K562 (cell line): ENCODE measurements around the gene MITD1. TPM values are rescaled to one million over a fixed set of nuclear protein-coding genes. Genes with fewer than 3 reads are reported as not detected.

ENCODE experiments used
- ATAC-seq: fragments of 200-7000 bp; cut with Tn5 transposase; 3 replicates; pipeline ENCODE4 v1.9.1; 2020; ENCODE audit warnings: moderate library complexity
- BruUV-seq: library from RNA; stranded (reverse); fragments of 400-500 nt; replicated peaks from 2 replicates; lab custom pipeline; 2021; lab: Mats Ljungman, UMichigan
- CTCF ChIA-PET: fragments of 300-600 bp; formaldehyde crosslinking; extraction: SDS; loops from one replicate; lab custom pipeline; 2021; ENCODE audit warnings: low intra/inter-chr PET ratio; lab: Yijun Ruan, JAX
- POLR2A ChIA-PET: fragments of 300-600, 350-650 bp; sonication (Branson Sonifier 250); formaldehyde crosslinking; extraction: SDS; loops from one replicate; lab custom pipeline; 2021; ENCODE audit warnings: antibody characterized with exemption, inconsistent platforms; lab: Yijun Ruan, JAX
- DNase-seq, 4 experiments: peaks; one replicate each; pipeline versions ENCODE4 v3.0.0 to v3.0.0-alpha.2; 2011 to 2018; ENCODE audit warnings: low spot score in 3 of 4, mixed read lengths in 3 of 4; ENCODE audit errors: extremely low read depth in 1 of 4
- FAIRE-seq: peaks from 2 replicates; lab custom pipeline; 2011; peaks lifted over from hg19 to GRCh38; lab: Jason Lieb, UNC
- H2AFZ ChIP-seq: 2 replicates; pipeline ENCODE4 v1.6.0; 2011; ENCODE audit warnings: low read depth, low read length, control low read depth, inconsistent platforms
- H3K27ac ChIP-seq: fragments of 200-600 bp; 3 replicates; pipeline ENCODE4 v1.8.0; 2011; ENCODE audit warnings: low read depth, mild to moderate bottlenecking, control low read depth, inconsistent platforms, low read length, moderate library complexity, mixed read lengths; ENCODE audit errors: extremely low read depth
- H3K27me3 ChIP-seq, 2 experiments: fragments of 300-600 bp in 1 of 2; 2 replicates in 1 of 2; 3 replicates in 1 of 2; pipeline versions ENCODE4 v1.6.0 to v1.8.0; 2011; ENCODE audit warnings: inconsistent platforms in 2 of 2, low read length in 2 of 2, mild to moderate bottlenecking in 1 of 2, mixed read lengths in 1 of 2, moderate library complexity in 1 of 2; ENCODE audit not compliant: control insufficient read depth in 2 of 2, insufficient read depth in 2 of 2
- H3K36me3 ChIP-seq: fragments of 300-600 bp; 3 replicates; pipeline ENCODE4 v1.8.0; 2011; ENCODE audit warnings: mild to moderate bottlenecking, low read length, inconsistent platforms; ENCODE audit not compliant: control insufficient read depth, insufficient read depth
- H3K4me1 ChIP-seq, 2 experiments: fragments of 200-600 bp in 1 of 2; replicated peaks in 1 of 2; 2 replicates in 1 of 2; 3 replicates in 1 of 2; pipeline versions ENCODE4 v1.5.1 to v1.8.0; 2011; ENCODE audit warnings: inconsistent platforms in 2 of 2, low read length in 2 of 2, mild to moderate bottlenecking in 1 of 2, mixed read lengths in 1 of 2, moderate library complexity in 1 of 2; ENCODE audit not compliant: control insufficient read depth in 2 of 2, insufficient read depth in 2 of 2
- H3K4me2 ChIP-seq: 2 replicates; pipeline ENCODE4 v1.6.1; 2011; ENCODE audit warnings: low read length, control low read depth, inconsistent platforms, mixed read lengths; ENCODE audit not compliant: insufficient read depth
- H3K4me3 ChIP-seq: fragments of 200-600 bp; sonication (generic), shearing (Covaris generic); 2 replicates; pipeline ENCODE4 v1.5.1; 2016; ENCODE audit warnings: control low read depth, inconsistent platforms
- H3K79me2 ChIP-seq: fragments of 200-600 bp; 3 replicates; pipeline ENCODE4 v1.8.0; 2011; ENCODE audit warnings: low read length, inconsistent platforms; ENCODE audit not compliant: control insufficient read depth, insufficient read depth
- H3K9ac ChIP-seq, 2 experiments: 2 replicates each; pipeline versions ENCODE4 v1.6.0 to v1.6.1; 2011; ENCODE audit warnings: low read depth in 2 of 2, low read length in 2 of 2, control low read depth in 1 of 2, inconsistent platforms in 1 of 2, mild to moderate bottlenecking in 1 of 2, mixed read lengths in 1 of 2; ENCODE audit not compliant: insufficient read depth in 1 of 2
- H3K9me1 ChIP-seq: one replicate; pipeline ENCODE4 v1.6.0; 2011; ENCODE audit warnings: inconsistent platforms, mild to moderate bottlenecking, low read length, moderate library complexity; ENCODE audit not compliant: control insufficient read depth, insufficient read depth
- H3K9me3 ChIP-seq: replicated peaks from 2 replicates; pipeline ENCODE4 v1.5.1; 2011; ENCODE audit warnings: low read depth, low read length, inconsistent platforms; ENCODE audit not compliant: control insufficient read depth, insufficient read depth
- H4K20me1 ChIP-seq: replicated peaks from 2 replicates; pipeline ENCODE4 v1.6.1; 2011; ENCODE audit warnings: low read length, inconsistent platforms, mixed read lengths; ENCODE audit not compliant: control insufficient read depth, insufficient read depth
- BCLAF1 ChIP-seq, 2 experiments: fragments of 450-650 bp in 1 of 2; IDR thresholded peaks; 2 replicates each; pipeline ENCODE4 v1.6.1; 2011 to 2017; ENCODE audit warnings: low read depth in 2 of 2, antibody characterized with exemption in 1 of 2, borderline replicate concordance in 1 of 2, low read length in 1 of 2, mild to moderate bottlenecking in 1 of 2, mixed read lengths in 1 of 2; ENCODE audit not compliant: control insufficient read depth in 1 of 2
- CHD2 ChIP-seq: IDR thresholded peaks from 2 replicates; pipeline ENCODE4 v1.6.1; 2011; ENCODE audit warnings: low read depth, low read length
- ILK ChIP-seq: fragments of 450-650 bp; IDR thresholded peaks from 2 replicates; pipeline ENCODE4 v1.6.1; 2016; ENCODE audit warnings: missing genetic modification characterization, low read depth, mild to moderate bottlenecking, missing compliant biosample characterization, moderate library complexity, borderline replicate concordance
- NFIX ChIP-seq: fragments of 250-450 bp; sonication (Bioruptor Pico); IDR thresholded peaks from 2 replicates; pipeline ENCODE4 v1.4.0; 2020; ENCODE audit warnings: low read depth, mild to moderate bottlenecking, moderate library complexity
- PHB ChIP-seq: fragments of 250-450 bp; sonication (Bioruptor Pico); IDR thresholded peaks from 2 replicates; pipeline ENCODE4 v1.5.0; 2021
- RFX7 ChIP-seq: fragments of 250-450 bp; sonication (Bioruptor Pico); IDR thresholded peaks from 2 replicates; pipeline ENCODE4 v1.5.1; 2021; ENCODE audit warnings: mild to moderate bottlenecking
- TFAM ChIP-seq: fragments of 250-450 bp; sonication (Bioruptor Pico); conservative IDR thresholded peaks from 2 replicates; pipeline ENCODE4 v1.5.0; 2021; ENCODE audit warnings: mild to moderate bottlenecking, moderate library complexity
- YBX1 ChIP-seq: fragments of 450-650 bp; IDR thresholded peaks from 2 replicates; pipeline ENCODE4 v1.7.1; 2016; ENCODE audit warnings: mild to moderate bottlenecking
- ZBTB26 ChIP-seq: fragments of 450-650 bp; formaldehyde crosslinking; IDR thresholded peaks from 2 replicates; pipeline ENCODE4 v1.4.0; 2022; ENCODE audit warnings: missing genetic modification characterization
- ZKSCAN8 ChIP-seq: fragments of 200-800 bp; sonication (Bioruptor generic); IDR thresholded peaks from 2 replicates; pipeline ENCODE4 v1.6.1; 2016; ENCODE audit warnings: missing genetic modification characterization, missing compliant biosample characterization
- ZNF584 ChIP-seq: fragments of 200-800 bp; sonication (Bioruptor generic); IDR thresholded peaks from 2 replicates; pipeline ENCODE4 v1.6.1; 2016; ENCODE audit warnings: low read depth, mild to moderate bottlenecking, missing genetic modification characterization, missing compliant biosample characterization
- ZNF75A ChIP-seq: fragments of 450-650 bp; formaldehyde crosslinking; IDR thresholded peaks from 2 replicates; pipeline ENCODE4 v1.4.0; 2020; ENCODE audit warnings: mild to moderate bottlenecking
- ZNF764 ChIP-seq: fragments of 250-450 bp; sonication (Bioruptor Pico); IDR thresholded peaks from 2 replicates; pipeline ENCODE4 v1.4.0; 2020; ENCODE audit warnings: low read depth, mild to moderate bottlenecking, moderate library complexity
- WGBS: fragments of 100-300 bp; shearing (Covaris generic); methylation state at CpG from one replicate; pipeline ENCODE4 v1.1.6; 2016; ENCODE audit warnings: low coverage, mixed read lengths; ENCODE audit not compliant: insufficient coverage; ENCODE audit errors: missing lambda C conversion rate; 5-methylcytosine and 5-hydroxymethylcytosine counted together
- in situ Hi-C: fragments of 300-500 bp; cut with MboI; formaldehyde crosslinking; loops from 4 replicates; pipeline ENCODE4 v1.15.0; 2018; ENCODE audit warnings: inconsistent platforms, mixed read lengths
- intact Hi-C: fragments of 100-400 bp; cut with micrococcal nuclease; formaldehyde crosslinking; loops from 2 replicates; pipeline ENCODE4 v1.14.2; 2022
- polyA plus RNA-seq, 8 experiments: library from polyadenylated mRNA; depleted of rRNA in 4 of 8; stranded (reverse) in 5 of 8; unstranded in 3 of 8; fragments of >200 nt; fragmentation: Nextera tagmentation in 2 of 8; fragmentation: Illumina TruSeq in 1 of 8; extraction: Ambion mirVana in 2 of 8; extraction: Trizol in 1 of 8; gene quantifications; 2 replicates each; pipeline versions ENCODE4 v1.2.1 to v1.2.3, GENCODE V29; 2011 to 2014; ENCODE audit warnings: inconsistent platforms in 1 of 8, missing spikeins in 1 of 8
- total RNA-seq, 7 experiments: library from RNA; depleted of rRNA in 6 of 7; stranded (reverse); fragments of >200 nt in 6 of 7; fragmentation: Illumina TruSeq in 2 of 7; extraction: Trizol in 2 of 7; gene quantifications; 2 replicates each; pipeline versions ENCODE4 v1.2.1 to v1.2.3, GENCODE V29; 2011 to 2021; ENCODE audit warnings: low replicate concordance in 1 of 7

MITD1 gene
- total and polyA plus RNA-seq, 9 of the 15 experiments (the other 6 are each of a cell fraction or from before 2014, with no cell fraction given): 19.6 to 71.8 (median 43.2) TPM

DNA sequence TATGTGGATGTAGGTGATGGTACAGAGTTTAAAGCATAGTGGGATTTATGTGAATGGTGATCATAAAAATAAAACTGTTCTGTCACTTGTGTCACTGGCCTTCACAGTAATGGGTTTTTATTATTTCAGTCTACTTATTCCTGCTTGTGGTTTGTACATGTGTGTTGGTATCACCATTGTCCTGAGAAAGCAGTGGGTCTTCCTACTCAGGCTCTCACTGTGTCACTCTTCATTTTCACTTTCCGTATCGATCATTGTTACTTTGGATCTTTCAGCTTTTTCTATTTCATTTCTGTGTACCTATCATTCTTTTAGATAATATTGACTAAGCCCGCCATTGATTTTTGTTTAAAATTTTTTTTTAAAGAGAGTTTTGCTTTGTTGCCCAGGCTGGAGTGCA is 7.5 kb upstream of the MITD1 start:
- in situ Hi-C loops (no loop called here), intact Hi-C loops (no loop called here)
- no peak for DNase-seq
- peaks cover 0 to 3% of the 10 kb centered on the region in 2 experiments; a peak in 1 of 5 replicates for H3K4me1 ChIP-seq
- WGBS: 97% methylated on average over 3 of the region's 3 CpGs
- no peak overlapping the region for H3K4me2 ChIP-seq
- no peak overlapping the region for H3K9ac ChIP-seq
- H2AFZ ChIP-seq: no peak overlapping the region
- peaks cover 5% of the 10 kb centered on the region for H3K9me1 ChIP-seq
- no peak overlapping the region for H3K4me3 ChIP-seq
- peaks cover 81% of the 10 kb centered on the region for H3K36me3 ChIP-seq
- POLR2A ChIA-PET: no interaction called here
- no TSS peak for BruUV-seq
- no peaks in the 10 kb centered on the region for H3K27me3 ChIP-seq
- H3K27ac ChIP-seq: no peak overlapping the region
- no peak for ATAC-seq
- H4K20me1 ChIP-seq: no peaks in the 10 kb centered on the region
- no peak for TF ChIP-seq PHB (CRISPR knock-in tag)
- TF ChIP-seq, all 486 proteins: peak for 0
- CTCF ChIA-PET: no interaction called here
- FAIRE-seq: no peak
- peaks cover 69% of the 10 kb centered on the region for H3K79me2 ChIP-seq
- no peaks in the 10 kb centered on the region for H3K9me3 ChIP-seq

DNA sequence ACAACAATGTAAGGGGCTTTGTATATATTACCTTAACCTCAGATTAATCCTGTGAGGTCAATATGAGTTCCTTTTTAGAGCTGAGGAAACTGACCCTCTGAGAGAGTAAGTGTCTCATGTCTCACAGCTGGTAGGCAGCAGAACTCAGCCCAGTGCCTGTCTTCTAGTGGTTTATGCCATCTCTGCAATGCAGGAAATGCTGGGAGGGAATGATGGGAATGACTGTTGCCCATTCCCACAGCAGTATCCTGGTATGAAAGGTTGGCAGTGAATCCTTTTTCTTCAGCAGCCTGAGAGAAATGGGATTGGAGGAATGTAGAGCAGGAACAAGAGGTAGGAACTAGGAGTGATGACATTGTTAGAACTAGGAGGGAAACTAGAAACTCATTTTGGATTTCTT is 6.2 kb upstream of the MITD1 start:
- no peak overlapping the region for H3K9ac ChIP-seq
- no peak for DNase-seq
- BruUV-seq: no TSS peak
- no peaks in the 10 kb centered on the region for H3K9me3 ChIP-seq
- ATAC-seq: no peak
- H3K9me1 ChIP-seq: peaks cover 5% of the 10 kb centered on the region
- in situ Hi-C loops: no loop called here
- H3K27me3 ChIP-seq: no peaks in the 10 kb centered on the region
- FAIRE-seq: no peak
- H3K27ac ChIP-seq: no peak overlapping the region
- H3K4me3 ChIP-seq: no peak overlapping the region
- no peaks in the 10 kb centered on the region for H4K20me1 ChIP-seq
- peaks cover 80% of the 10 kb centered on the region for H3K79me2 ChIP-seq
- peaks cover 74% of the 10 kb centered on the region for H3K36me3 ChIP-seq
- H3K4me1 ChIP-seq: peaks cover 0 to 10% of the 10 kb centered on the region in 2 experiments; a peak in 4 of 5 replicates
- H2AFZ ChIP-seq: no peak overlapping the region
- POLR2A ChIA-PET: no interaction called here
- no peak overlapping the region for H3K4me2 ChIP-seq
- intact Hi-C loops: no loop called here
- CTCF ChIA-PET: no interaction called here
- TF ChIP-seq ILK (tag) (no peak), CHD2 (no peak), TFAM (CRISPR knock-in tag) (no peak), ZBTB26 (no peak), ZKSCAN8 (CRISPR knock-in tag) (no peak), RFX7 (no peak), YBX1 (no peak), BCLAF1 (IDR thresholded peaks at IDR 0.05; ENCODE audit: borderline replicate concordance in 1 of 2, control insufficient read depth in 1 of 2, low read depth in 2 of 2, low read length in 1 of 2) (no peak), NFIX (CRISPR knock-in tag) (no peak), ZNF764 (CRISPR knock-in tag) (no peak), ZNF584 (no peak), ZNF75A (CRISPR knock-in tag) (no peak)
